NCI-H2171 (cell line): Measurements from ENCODE around the gene HERC2.
"Not testable (repeated sequence)": the region's sequence is repeated elsewhere in the genome, so short reads cannot be mapped to it uniquely, and the experiment has no call there.

Experiments
- DNase-seq: peaks from one replicate; lab custom pipeline; 2025; lab: John Stamatoyannopoulos, UW

Gene HERC2

GRCh38 chr15:28322129-28322588, at the start of gene HERC2:
HERC2 (minus strand) TSS chr15:28322179; CDS start chr15:28321433, 746 bp downstream.
- not testable (repeated sequence) for DNase-seq

GRCh38 chr15:28365502-28365901, 43.5 kb upstream of the HERC2 start:
- not testable (repeated sequence) for DNase-seq

GRCh38 chr15:28357984-28358383, 36.0 kb upstream of the HERC2 start, which contains the start of gene GOLGA6L24:
GOLGA6L24 (minus strand) TSS chr15:28358084; CDS start chr15:28358023, 61 bp downstream.
- not testable (repeated sequence) for DNase-seq

GRCh38 chr15:28321358-28322078, 461 bp downstream of the HERC2 start:
- not testable (repeated sequence) for DNase-seq

GRCh38 chr15:28319725-28320124, 2.3 kb downstream of the HERC2 start:
- DNase-seq = not testable (repeated sequence)

- not testable (repeated sequence) for DNase-seq
Observed at GRCh38 chr15:28318828-28319227, 3.2 kb downstream of the HERC2 start.

- DNase-seq = not testable (repeated sequence)
Observed at GRCh38 chr15:28318122-28318521, 3.9 kb downstream of the HERC2 start.

GRCh38 chr15:28316958-28317357, 5.0 kb downstream of the HERC2 start:
- not testable (repeated sequence) for DNase-seq

GRCh38 chr15:28310454-28310853, 11.5 kb downstream of the HERC2 start:
- DNase-seq = not testable (repeated sequence)

GRCh38 chr15:28308718-28309117, 13.3 kb downstream of the HERC2 start:
- DNase-seq = not testable (repeated sequence)

GRCh38 chr15:28305700-28306099, 16.3 kb downstream of the HERC2 start:
- not testable (repeated sequence) for DNase-seq

GRCh38 chr15:28297434-28297833, 24.5 kb downstream of the HERC2 start:
- not testable (repeated sequence) for DNase-seq

- not testable (repeated sequence) for DNase-seq
Observed at GRCh38 chr15:28296814-28297213, 25.2 kb downstream of the HERC2 start.

GRCh38 chr15:28295009-28295563, 26.9 kb downstream of the HERC2 start:
- not testable (repeated sequence) for DNase-seq

- DNase-seq = not testable (repeated sequence)
Observed at GRCh38 chr15:28294560-28294959, 27.4 kb downstream of the HERC2 start.

- no peak for DNase-seq
Observed at GRCh38 chr15:28289694-28290463, 32.1 kb downstream of the HERC2 start.

GRCh38 chr15:28288830-28289693, 32.9 kb downstream of the HERC2 start:
- not testable (repeated sequence) for DNase-seq

GRCh38 chr15:28286659-28287058, 35.3 kb downstream of the HERC2 start:
- not testable (repeated sequence) for DNase-seq

- no peak for DNase-seq
Observed at GRCh38 chr15:28286031-28286430, 35.9 kb downstream of the HERC2 start.

- no peak for DNase-seq
Observed at GRCh38 chr15:28281876-28282275, 40.1 kb downstream of the HERC2 start.

GRCh38 chr15:28274635-28275034, 47.3 kb downstream of the HERC2 start:
- no peak for DNase-seq
